ENCODE data around the gene ZNF787.

GRCh38 chr19:56114778-56115110 is 6.4 kb downstream of the ZNF787 start:
- TF ChIP-seq CTCF (IDR thresholded peaks at IDR 0.05) (no peak), EP300 (IDR thresholded peaks at IDR 0.05) (no peak), POLR2AphosphoS5 (IDR thresholded peaks at IDR 0.05) (no peak), POLR2A (IDR thresholded peaks at IDR 0.05) (no peak)
